CD4-positive, alpha-beta memory T cell (primary cell): Measurements from ENCODE around the gene XCL1. TPM values are rescaled to one million over a fixed set of nuclear protein-coding genes. Genes with fewer than 3 reads are reported as not detected.

ENCODE experiments used
- CTCF ChIA-PET: fragments of 350-600 bp; sonication (Branson Sonifier 250); formaldehyde crosslinking; loops from one replicate; lab custom pipeline; 2021; ENCODE audit warnings: inconsistent platforms; ENCODE audit not compliant: partially characterized antibody; lab: Charles Lee
- POLR2A ChIA-PET: fragments of 350-600 bp; sonication (Branson Sonifier 250); formaldehyde crosslinking; loops from one replicate; lab custom pipeline; 2021; ENCODE audit not compliant: partially characterized antibody; lab: Charles Lee
- DNase-seq, 5 donors: peaks; one replicate each; pipeline versions ENCODE4 v3.0.0 to v3.0.0-alpha.2; 2020 to 2022; ENCODE audit warnings: mixed read lengths in 1 of 5
- H3K27ac ChIP-seq: one replicate; pipeline ENCODE4 v1.7.0; 2013; ENCODE audit warnings: low read depth, low read length
- H3K27me3 ChIP-seq: 2 replicates; pipeline ENCODE4 v1.7.0; 2013; ENCODE audit warnings: mild to moderate bottlenecking, low read length, moderate library complexity; ENCODE audit not compliant: insufficient read depth
- H3K36me3 ChIP-seq: 2 replicates; pipeline ENCODE4 v1.7.0; 2013; ENCODE audit warnings: mild to moderate bottlenecking, low read length, moderate library complexity; ENCODE audit not compliant: insufficient read depth
- H3K4me1 ChIP-seq: 2 replicates; pipeline ENCODE4 v1.7.0; 2013; ENCODE audit warnings: mild to moderate bottlenecking, low read length, moderate library complexity; ENCODE audit not compliant: insufficient read depth
- H3K4me3 ChIP-seq, 2 donors: one replicate each; pipeline ENCODE4 v1.7.0; 2013; ENCODE audit warnings: low read length in 2 of 2, mild to moderate bottlenecking in 1 of 2
- H3K9me3 ChIP-seq, 2 donors: one replicate each; pipeline ENCODE4 v1.7.0; 2013; ENCODE audit warnings: low read length in 2 of 2, control low read depth in 1 of 2; ENCODE audit not compliant: control insufficient read depth in 1 of 2
- H3K27ac Mint-ChIP-seq, 7 donors: one replicate each; pipeline ENCODE4 v1.8.0; 2020 to 2021; ENCODE audit warnings: mixed read lengths in 7 of 7, mild to moderate bottlenecking in 6 of 7, inconsistent platforms in 3 of 7, moderate library complexity in 3 of 7
- H3K27me3 Mint-ChIP-seq, 2 donors: one replicate each; pipeline ENCODE4 v1.8.0; 2020 to 2021; ENCODE audit warnings: mixed read lengths in 2 of 2
- H3K36me3 Mint-ChIP-seq, 2 donors: one replicate each; pipeline ENCODE4 v1.8.0; 2020 to 2021; ENCODE audit warnings: mixed read lengths in 2 of 2, inconsistent platforms in 1 of 2, mild to moderate bottlenecking in 1 of 2
- H3K4me1 Mint-ChIP-seq, 4 donors: one replicate each; pipeline ENCODE4 v1.8.0; 2020 to 2021; ENCODE audit warnings: mixed read lengths in 4 of 4, mild to moderate bottlenecking in 1 of 4
- H3K4me3 Mint-ChIP-seq, 8 donors: one replicate each; pipeline ENCODE4 v1.8.0; 2020 to 2021; ENCODE audit warnings: mixed read lengths in 8 of 8, mild to moderate bottlenecking in 7 of 8, moderate library complexity in 6 of 8, inconsistent platforms in 3 of 8
- H3K9me3 Mint-ChIP-seq, 8 donors: one replicate each; pipeline ENCODE4 v1.8.0; 2020 to 2021; ENCODE audit warnings: mixed read lengths in 8 of 8, mild to moderate bottlenecking in 5 of 8, inconsistent platforms in 3 of 8, moderate library complexity in 1 of 8
- intact Hi-C: fragments of 100-400 bp; cut with micrococcal nuclease; formaldehyde crosslinking; loops from one replicate; pipeline ENCODE4 v1.15.1; 2023
- polyA plus RNA-seq, 2 donors: library from polyadenylated mRNA; unstranded; fragments of 300-500 nt; fragmentation: Illumina TruSeq; gene quantifications; one replicate each; pipeline ENCODE4 v1.2.3, GENCODE V29; 2021
- total RNA-seq, 2 experiments: library from RNA; stranded (reverse); gene quantifications; one replicate each; pipeline ENCODE4 v1.2.3, GENCODE V29; 2021

Gene XCL1
- total and polyA plus RNA-seq, 4 experiments from 2014 or later, result 0.19 to 1.1 (median 0.60) TPM

GRCh38 chr1:168599641-168600040 is 23.2 kb downstream of the XCL1 start:
- POLR2A ChIA-PET, result no interaction called here
- no peaks in the 10 kb centered on the region for H3K36me3 Mint-ChIP-seq

GRCh38 chr1:168601051-168601450 is 24.6 kb downstream of the XCL1 start:
- intact Hi-C loops, result no loop called here
- Mint-ChIP-seq H3K4me3 (no peak overlapping the region), H3K9me3 (peaks cover 0 to 2% (median 0%) of the 10 kb centered on the region in 8 donors), H3K27ac (no peak overlapping the region), H3K27me3 (peaks cover 3% of the 10 kb centered on the region in 2 donors), H3K4me1 (no peaks in the 10 kb centered on the region), H3K36me3 (no peaks in the 10 kb centered on the region)
- H3K4me3 ChIP-seq, result no peak overlapping the region
- no peaks in the 10 kb centered on the region for H3K4me1 ChIP-seq
- H3K27me3 ChIP-seq, result no peaks in the 10 kb centered on the region
- ChIA-PET POLR2A (no interaction called here), CTCF (interaction anchor here (0.9 to 2.7 kb wide), 5 partner anchors 9 to 747 kb away, joined by 3 to 13 read pairs (median 4); no protein-coding TSS in a partner anchor)
- no peak overlapping the region for H3K27ac ChIP-seq
- no peaks in the 10 kb centered on the region for H3K9me3 ChIP-seq
- no peaks in the 10 kb centered on the region for H3K36me3 ChIP-seq
- DNase-seq, result no peak

More at GRCh38 chr1:168599641-168600040, 23.2 kb downstream of the XCL1 start:
- Histone ChIP-seq H3K4me1 (no peaks in the 10 kb centered on the region), H3K27ac (no peak overlapping the region), H3K4me3 (no peak overlapping the region), H3K27me3 (no peaks in the 10 kb centered on the region), H3K9me3 (no peaks in the 10 kb centered on the region), H3K36me3 (no peaks in the 10 kb centered on the region)
- no peaks in the 10 kb centered on the region for H3K4me1 Mint-ChIP-seq
- H3K4me3 Mint-ChIP-seq, result no peak overlapping the region
- peaks cover 0 to 2% (median 0%) of the 10 kb centered on the region in 8 donors for H3K9me3 Mint-ChIP-seq
- peaks cover 3% of the 10 kb centered on the region in 2 donors for H3K27me3 Mint-ChIP-seq
- H3K27ac Mint-ChIP-seq, result no peak overlapping the region
- intact Hi-C loops, result no loop called here
- CTCF ChIA-PET, result interaction anchor here (1.1 to 2.7 kb wide), 3 partner anchors 10 to 748 kb away, joined by 3 to 13 read pairs (median 3); no protein-coding TSS in a partner anchor
- DNase-seq, result no peak

GRCh38 chr1:168603501-168604110 is 27.2 kb downstream of the XCL1 start:
- no peaks in the 10 kb centered on the region for H3K9me3 Mint-ChIP-seq
- H3K27me3 Mint-ChIP-seq, result no peaks in the 10 kb centered on the region
- H3K27ac Mint-ChIP-seq, result peak overlapping the region in 1 of 7 donors; percentile 58

GRCh38 chr1:168605443-168605842 is 29.0 kb downstream of the XCL1 start:
- H3K4me1 ChIP-seq, result no peaks in the 10 kb centered on the region
- intact Hi-C loops, result no loop called here
- no peak overlapping the region for H3K4me3 ChIP-seq
- ChIA-PET CTCF (interaction anchor here (0.9 to 9.0 kb wide), 4 partner anchors 159 to 743 kb away, joined by 3 to 131 read pairs (median 14); no protein-coding TSS in a partner anchor), POLR2A (no interaction called here)
- no peak overlapping the region for H3K4me3 Mint-ChIP-seq
- H3K9me3 Mint-ChIP-seq, result no peaks in the 10 kb centered on the region
- no peak overlapping the region for H3K27ac Mint-ChIP-seq
- peaks cover 2 to 7% of the 10 kb centered on the region in 2 donors for H3K27me3 Mint-ChIP-seq
- no peaks in the 10 kb centered on the region for H3K4me1 Mint-ChIP-seq
- H3K27me3 ChIP-seq, result no peaks in the 10 kb centered on the region
- no peak overlapping the region for H3K27ac ChIP-seq
- H3K36me3 Mint-ChIP-seq, result no peaks in the 10 kb centered on the region
- DNase-seq, result no peak
- H3K36me3 ChIP-seq, result no peaks in the 10 kb centered on the region
- H3K9me3 ChIP-seq, result no peaks in the 10 kb centered on the region

More at GRCh38 chr1:168603501-168604110, 27.2 kb downstream of the XCL1 start:
- Histone ChIP-seq H3K4me3 (no peak overlapping the region), H3K9me3 (no peaks in the 10 kb centered on the region), H3K27ac (no peak overlapping the region), H3K27me3 (no peaks in the 10 kb centered on the region), H3K36me3 (no peaks in the 10 kb centered on the region), H3K4me1 (no peaks in the 10 kb centered on the region)
- Mint-ChIP-seq H3K4me3 (no peak overlapping the region), H3K4me1 (no peaks in the 10 kb centered on the region), H3K36me3 (no peaks in the 10 kb centered on the region)
- CTCF ChIA-PET, result interaction anchor here (0.6 to 9.0 kb wide), 36 partner anchors 8 to 1206 kb away, joined by 3 to 131 read pairs (median 4); partner anchors contain the start of genes BLZF1 and NME7
- peak; percentile 53 to 61 (median 57) for DNase-seq
- intact Hi-C loops, result no loop called here
- POLR2A ChIA-PET, result interaction anchor here (0.7 to 1.2 kb wide), 2 partner anchors 164 to 261 kb away, joined by 4 to 8 read pairs; no protein-coding TSS in a partner anchor

GRCh38 chr1:168606096-168606495 is 29.7 kb downstream of the XCL1 start:
- Histone ChIP-seq H3K9me3 (no peaks in the 10 kb centered on the region), H3K4me1 (no peaks in the 10 kb centered on the region), H3K4me3 (no peak overlapping the region), H3K36me3 (no peaks in the 10 kb centered on the region), H3K27ac (no peak overlapping the region), H3K27me3 (no peaks in the 10 kb centered on the region)
- H3K27me3 Mint-ChIP-seq, result peaks cover 2 to 11% of the 10 kb centered on the region in 2 donors
- no peaks in the 10 kb centered on the region for H3K36me3 Mint-ChIP-seq
- DNase-seq, result no peak
- no peaks in the 10 kb centered on the region for H3K9me3 Mint-ChIP-seq
- H3K27ac Mint-ChIP-seq, result no peak overlapping the region
- no peak overlapping the region for H3K4me3 Mint-ChIP-seq
- ChIA-PET POLR2A (no interaction called here), CTCF (interaction anchor here (0.9 to 9.0 kb wide), 3 partner anchors 160 to 742 kb away, joined by 3 to 131 read pairs (median 4); no protein-coding TSS in a partner anchor)
- intact Hi-C loops, result no loop called here
- H3K4me1 Mint-ChIP-seq, result no peaks in the 10 kb centered on the region

GRCh38 chr1:168607872-168608428 is 31.5 kb downstream of the XCL1 start:
- DNase-seq, result no peak
- Mint-ChIP-seq H3K36me3 (no peaks in the 10 kb centered on the region), H3K4me3 (no peak overlapping the region), H3K4me1 (no peaks in the 10 kb centered on the region), H3K9me3 (no peaks in the 10 kb centered on the region), H3K27ac (no peak overlapping the region), H3K27me3 (peaks cover 2 to 11% of the 10 kb centered on the region in 2 donors)
- Histone ChIP-seq H3K4me1 (no peaks in the 10 kb centered on the region), H3K27me3 (no peaks in the 10 kb centered on the region), H3K27ac (no peak overlapping the region), H3K36me3 (no peaks in the 10 kb centered on the region), H3K9me3 (no peaks in the 10 kb centered on the region), H3K4me3 (no peak overlapping the region)
- CTCF ChIA-PET, result interaction anchor here (1.4 to 9.0 kb wide), 2 partner anchors 10 to 741 kb away, joined by 3 to 131 read pairs; no protein-coding TSS in a partner anchor
- intact Hi-C loops, result no loop called here
- POLR2A ChIA-PET, result no interaction called here
